Dermis lymphatic vessel endothelial cell (primary cell): Measurements from ENCODE around the gene TTF2. TPM values are rescaled to one million over a fixed set of nuclear protein-coding genes. Genes with fewer than 3 reads are reported as not detected.

ENCODE experiments used
- total RNA-seq: library from RNA; depleted of rRNA; stranded (reverse); fragments of >200 nt; gene quantifications from 2 replicates; pipeline ENCODE4 v1.2.1, GENCODE V29; 2014

The TTF2 gene
- 6.1 and 7.7 TPM in 2 replicates for total RNA-seq

DNA sequence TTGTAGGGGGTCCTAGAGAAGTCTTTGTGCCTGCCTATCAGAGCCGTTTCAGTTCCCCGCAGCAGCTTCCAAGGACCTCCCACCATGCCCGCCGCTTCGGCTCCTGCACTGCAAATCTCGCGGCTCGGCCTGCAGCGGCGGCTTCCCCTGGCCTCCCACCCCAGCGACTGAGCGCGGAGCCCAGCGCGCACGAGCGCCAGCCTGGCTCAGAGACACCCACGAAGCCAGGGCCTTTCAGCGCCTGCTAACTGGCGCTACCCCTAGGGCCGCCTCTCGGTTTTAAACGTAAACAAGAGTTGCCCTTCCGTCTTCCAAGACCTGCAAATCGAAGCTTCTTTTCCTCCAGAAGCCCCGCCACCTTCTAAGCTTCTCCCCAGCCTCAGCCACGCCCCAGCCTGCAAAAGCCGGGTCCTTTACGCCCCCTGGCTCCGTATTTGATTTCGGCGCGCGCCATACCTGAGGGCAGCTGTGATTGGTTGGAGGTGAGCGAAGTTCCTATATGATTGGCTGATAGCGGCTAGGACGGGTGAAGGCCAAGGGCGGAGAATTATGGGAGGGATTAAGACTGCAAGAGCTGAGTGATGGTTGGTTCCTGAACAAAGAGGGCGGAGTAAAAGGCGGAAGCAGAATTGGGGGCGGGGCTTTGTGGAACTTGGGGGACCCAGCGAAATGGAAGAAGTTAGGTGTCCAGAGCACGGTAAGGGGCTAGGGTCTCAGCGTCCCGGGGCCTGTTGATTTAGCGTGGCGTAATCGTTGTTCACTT, at the start of gene TTF2:
TSS of gene TTF2 (plus strand) at position 649 of the 763 bp plus-strand sequence. CDS start at position 670, 21 bp downstream.

GRCh38 chr1:117121589-117122329, 61.6 kb downstream of the TTF2 start, which contains the start of gene TRIM45:
Gene TRIM45 (minus strand): TSS chr1:117121749. CDS start chr1:117121201, 548 bp downstream.

Other genes with a start within 250 kb of the TTF2 start
- gene PTGFRN, start 150.4 kb upstream of the TTF2 start, total RNA-seq, result 222 and 239 TPM in 2 replicates
- 0.76 and 0.95 TPM in 2 replicates for gene CD101, start 58.6 kb upstream of the TTF2 start, total RNA-seq
- 0.98 and 1.3 TPM in 2 replicates for gene TRIM45, start 61.4 kb downstream of the TTF2 start, total RNA-seq
- gene VTCN1, start 150.6 kb downstream of the TTF2 start, total RNA-seq, result not detected in 2 replicates